Activated naive CD4-positive, alpha-beta T cell treated with Interleukin-2 at 50 U/mL for 16 hours (primary cell): Measurements from ENCODE around the gene FLT3.
A peak's percentile ranks its signal among the peaks of the same experiment; 100 is the strongest.
"Not testable (repeated sequence)": the region's sequence is repeated elsewhere in the genome, so short reads cannot be mapped to it uniquely, and the experiment has no call there.

Source experiments
- DNase-seq: peaks from one replicate; pipeline ENCODE4 v3.0.0-alpha.2; 2020

The FLT3 gene

DNA sequence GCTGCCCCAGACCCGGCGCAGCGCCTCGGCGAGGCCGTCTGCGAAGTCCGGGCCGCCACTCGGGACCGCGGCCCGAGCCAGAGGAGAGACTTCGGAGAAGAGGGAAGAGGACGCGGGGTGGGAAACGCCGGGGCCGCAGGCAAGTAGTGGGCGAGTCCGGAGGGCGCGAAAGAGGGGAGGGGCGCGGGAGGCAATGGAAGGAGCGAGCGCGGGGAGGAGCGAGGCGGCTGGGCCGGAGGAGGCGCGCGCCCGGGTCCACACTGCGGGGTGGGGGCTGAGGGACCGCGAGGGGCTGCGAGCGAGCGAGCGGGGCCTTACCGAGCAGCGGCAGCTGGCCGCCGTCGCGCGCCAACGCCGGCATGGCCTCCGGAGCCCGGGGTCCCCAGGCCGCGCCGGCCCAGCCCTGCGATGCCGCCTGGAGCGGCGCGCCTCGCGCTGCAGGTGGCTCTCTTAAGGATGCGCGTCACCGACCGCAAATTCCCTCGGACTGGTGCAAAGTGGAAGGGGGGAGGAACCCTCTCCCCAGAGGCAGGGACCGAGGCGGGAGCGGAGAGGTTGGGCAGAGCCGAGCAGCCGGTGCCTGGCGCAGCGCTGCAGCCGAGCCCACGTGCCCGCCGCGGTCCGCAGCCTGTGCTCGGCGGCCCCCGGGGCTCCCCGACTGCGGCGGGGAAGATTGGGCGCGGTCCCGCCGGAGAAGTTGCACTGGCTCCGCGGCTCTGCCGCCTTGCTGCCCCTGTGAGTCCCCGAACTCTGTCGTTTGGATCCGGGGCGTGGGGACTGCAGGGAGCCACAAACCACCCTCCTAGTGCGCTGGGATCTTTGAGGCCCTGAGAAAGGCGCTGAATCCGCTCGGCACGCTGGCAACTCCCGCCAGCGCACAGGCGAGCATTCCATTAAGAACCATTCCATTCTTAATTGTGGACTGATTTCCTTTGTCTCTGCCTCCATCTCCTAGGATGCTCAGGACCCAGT, at the start of gene FLT3:
Gene FLT3, minus strand, starts transcription at position 427 of the 972 bp plus-strand sequence. Its CDS starts 66 bp downstream, at position 361.
- DNase-seq: peak; percentile 9

DNA sequence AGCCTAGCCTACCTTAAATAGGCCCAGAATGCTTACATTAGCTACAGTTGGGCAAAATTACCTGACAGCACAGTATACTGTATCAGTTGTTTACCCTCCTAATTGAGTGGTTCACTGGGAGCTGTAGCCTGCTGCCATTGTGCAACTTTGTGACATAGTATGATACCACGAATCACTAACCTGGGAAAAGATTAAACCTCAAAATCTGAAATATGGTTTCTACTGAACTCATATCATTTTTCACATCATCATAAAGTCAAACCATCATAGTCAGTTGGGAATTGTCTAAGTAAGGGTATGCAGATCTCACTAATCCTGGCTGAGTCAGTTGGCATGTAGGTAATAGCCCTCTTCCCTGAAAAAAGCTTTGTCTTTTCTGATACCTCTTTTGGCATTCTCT, 47.1 kb upstream of the FLT3 start:
- DNase-seq: no peak

DNA sequence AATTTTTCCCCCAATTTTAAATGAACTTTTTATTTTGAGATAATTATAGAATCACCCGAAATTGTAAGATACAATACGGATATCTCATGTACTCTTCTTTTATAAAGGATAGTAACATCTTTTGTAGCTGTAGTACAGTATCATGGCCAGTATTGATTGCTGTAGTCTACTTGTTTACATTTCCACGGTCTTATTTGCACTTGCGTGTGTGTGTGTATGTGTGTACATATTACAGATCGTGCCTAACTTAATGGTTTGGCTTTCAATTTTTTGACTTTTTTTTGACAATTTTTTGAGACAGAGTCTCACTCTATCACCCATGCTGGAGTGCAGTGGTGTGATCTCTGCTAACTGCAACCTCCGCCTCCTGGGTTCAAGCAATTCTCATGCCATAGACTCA, 44.7 kb upstream of the FLT3 start:
- no peak for DNase-seq

DNA sequence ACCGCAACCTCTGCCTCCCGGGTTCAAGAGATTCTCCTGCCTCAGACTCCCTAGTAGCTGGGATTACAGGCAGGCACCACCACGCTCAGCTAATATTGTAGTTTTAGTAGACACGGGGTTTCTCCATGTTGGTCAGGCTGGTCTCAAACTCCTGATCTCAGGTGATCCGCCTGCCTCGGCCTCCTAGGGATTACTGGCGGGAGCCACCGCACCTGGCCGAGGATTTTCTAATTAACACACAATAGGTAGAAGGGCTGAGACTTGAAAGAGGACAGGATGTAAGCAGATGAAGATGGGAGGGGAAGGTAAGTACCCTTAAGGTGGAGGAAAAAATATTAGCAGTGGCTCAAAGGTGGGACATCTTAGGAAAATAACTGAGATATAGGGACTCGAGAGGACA, 41.2 kb upstream of the FLT3 start:
- DNase-seq: not testable (repeated sequence)

DNA sequence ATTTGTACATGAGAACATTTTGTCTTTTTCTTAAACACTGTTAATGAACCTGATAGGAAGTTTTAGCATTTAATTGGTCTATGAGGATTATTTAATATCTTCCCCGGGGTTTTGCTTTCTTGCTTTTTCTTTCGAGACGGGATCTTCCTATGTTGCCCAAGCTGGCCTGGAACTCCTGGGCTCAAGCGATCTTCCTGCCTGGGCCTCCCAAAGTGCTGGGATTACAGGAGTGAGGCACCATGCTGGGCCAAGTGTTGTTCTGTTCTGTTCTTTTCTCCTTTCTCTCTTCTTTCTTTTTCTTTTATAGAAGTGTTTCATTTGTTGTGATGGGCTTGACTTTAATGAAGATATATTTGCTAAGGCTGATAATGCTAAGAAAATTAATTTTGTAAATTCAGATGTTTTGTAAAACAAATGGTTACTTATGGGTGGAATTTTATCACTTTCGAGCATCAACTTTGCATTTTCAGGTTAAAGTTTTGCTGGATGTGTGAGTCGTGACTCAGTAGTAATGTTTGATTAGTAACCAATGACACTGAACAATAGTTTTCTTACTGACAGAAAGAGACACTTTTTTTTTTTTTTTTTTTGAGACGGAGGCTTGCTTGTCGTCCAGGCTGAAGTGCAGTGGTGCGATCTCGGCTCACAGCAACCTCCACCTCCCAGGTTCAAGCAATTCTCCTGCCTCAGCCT, 40.2 kb upstream of the FLT3 start:
- DNase-seq: no peak

DNA sequence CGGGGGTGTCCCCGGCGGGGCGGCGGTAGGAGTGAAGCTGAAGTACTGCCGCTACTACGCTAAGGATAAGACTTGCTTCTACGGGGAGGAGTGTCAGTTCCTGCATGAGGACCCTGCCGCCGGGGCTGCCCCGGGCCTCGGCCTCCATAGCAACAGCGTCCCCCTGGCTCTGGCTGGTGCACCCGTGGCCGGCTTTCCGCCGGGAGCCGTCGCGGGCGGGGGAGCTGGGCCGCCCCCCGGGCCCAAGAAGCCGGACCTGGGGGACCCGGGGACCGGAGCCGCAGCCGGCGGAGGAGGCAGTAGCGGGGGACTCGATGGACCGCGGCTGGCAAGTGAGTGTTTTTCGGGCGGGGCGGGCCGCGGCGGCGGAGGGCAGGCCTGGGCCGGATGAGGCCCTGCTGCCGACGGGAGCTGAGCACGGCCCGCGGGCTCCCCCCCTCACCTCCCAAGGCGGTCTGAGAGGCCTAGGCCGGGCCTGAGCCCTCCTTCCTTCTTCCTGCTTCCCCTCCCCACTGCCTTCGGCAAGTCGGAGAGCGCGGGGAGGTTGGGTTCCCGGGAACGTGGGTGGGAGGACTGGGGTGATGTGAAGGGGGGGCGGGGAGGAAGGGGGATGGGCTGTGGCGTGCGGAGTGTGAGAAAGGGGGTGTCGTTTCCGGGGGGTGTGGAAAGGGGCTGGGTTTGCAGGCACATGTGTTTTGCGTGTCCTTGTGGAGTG, 38.5 kb upstream of the FLT3 start:
- DNase-seq: peak; percentile 89

DNA sequence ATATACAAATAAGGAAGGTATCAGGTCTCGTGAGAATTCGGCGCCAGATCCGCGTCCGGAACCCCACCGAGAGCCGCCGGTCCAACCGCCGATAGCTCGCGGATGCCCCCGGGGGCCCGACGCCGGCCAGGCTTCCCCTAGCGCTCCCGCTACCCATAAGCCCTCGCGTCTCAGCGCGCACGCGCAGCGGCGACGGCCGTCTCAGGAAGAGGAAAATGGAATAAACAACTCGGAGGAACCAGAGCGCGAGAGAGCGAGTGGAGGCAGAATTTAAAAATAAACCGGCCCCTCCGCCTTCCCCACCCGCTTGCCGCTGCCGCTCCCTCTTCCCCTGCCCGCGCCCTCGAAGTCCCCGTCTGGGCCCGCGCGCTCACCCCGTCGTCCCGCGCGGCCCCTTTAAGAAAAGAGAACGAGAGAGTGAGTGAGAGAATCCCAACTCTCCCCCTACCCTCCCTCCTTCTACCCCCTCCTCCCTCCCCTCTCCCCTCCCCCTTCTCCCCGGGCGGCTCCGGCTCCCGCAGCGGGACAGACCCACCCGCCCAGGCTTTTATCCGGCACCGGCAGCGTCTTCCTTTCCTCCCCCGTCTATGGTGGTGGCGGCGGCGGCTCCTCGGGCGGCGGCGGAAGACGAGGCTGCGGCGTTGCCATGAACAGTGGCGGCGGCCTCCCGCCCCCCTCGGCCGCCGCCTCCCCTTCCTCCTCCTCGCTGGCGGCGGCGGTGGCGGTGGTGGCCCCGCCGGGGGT, 37.8 kb upstream of the FLT3 start, which contains the start of gene PAN3:
Gene PAN3, plus strand, starts transcription at position 534 of the 744 bp plus-strand sequence. Its CDS starts 113 bp downstream, at position 647.
- peak; percentile 92 for DNase-seq

DNA sequence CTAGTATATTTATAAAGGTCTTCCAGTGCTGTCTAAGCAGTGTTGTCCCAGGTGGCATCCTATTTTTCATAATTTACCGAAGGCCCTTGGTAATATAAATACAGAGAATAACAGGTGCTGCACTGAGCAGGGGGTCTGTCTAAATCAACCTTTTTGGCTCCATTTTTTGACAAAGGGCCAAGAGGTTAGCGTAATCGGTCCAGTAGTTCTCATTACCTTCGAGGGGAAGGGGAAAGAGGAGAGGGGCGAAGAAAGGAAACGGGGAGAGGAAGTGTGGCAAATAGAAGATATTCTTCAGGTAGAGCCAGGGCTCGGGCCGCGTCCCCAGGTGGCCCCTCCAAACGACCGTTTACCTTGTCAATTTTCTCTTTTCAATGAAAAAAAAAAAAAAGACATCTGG, 37.2 kb upstream of the FLT3 start:
- no peak for DNase-seq

DNA sequence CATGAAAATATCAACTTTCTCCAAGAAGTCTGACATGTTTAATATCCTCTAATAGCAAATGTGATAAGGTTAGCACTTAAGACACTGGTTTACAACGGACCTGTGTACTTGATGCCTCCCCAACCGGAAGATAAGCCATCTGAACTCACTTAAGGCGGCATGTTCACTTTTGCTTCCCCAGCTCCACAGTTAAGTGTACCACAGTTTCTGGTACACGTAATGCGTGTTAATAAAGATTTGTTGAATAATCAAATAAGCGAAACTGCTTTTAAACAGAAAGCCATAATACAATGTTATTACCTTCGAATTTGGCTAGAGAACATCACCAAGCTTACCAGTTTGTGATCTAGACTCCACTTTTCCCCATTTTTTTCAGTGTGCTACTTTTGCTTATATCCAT, 36.5 kb upstream of the FLT3 start:
- no peak for DNase-seq

DNA sequence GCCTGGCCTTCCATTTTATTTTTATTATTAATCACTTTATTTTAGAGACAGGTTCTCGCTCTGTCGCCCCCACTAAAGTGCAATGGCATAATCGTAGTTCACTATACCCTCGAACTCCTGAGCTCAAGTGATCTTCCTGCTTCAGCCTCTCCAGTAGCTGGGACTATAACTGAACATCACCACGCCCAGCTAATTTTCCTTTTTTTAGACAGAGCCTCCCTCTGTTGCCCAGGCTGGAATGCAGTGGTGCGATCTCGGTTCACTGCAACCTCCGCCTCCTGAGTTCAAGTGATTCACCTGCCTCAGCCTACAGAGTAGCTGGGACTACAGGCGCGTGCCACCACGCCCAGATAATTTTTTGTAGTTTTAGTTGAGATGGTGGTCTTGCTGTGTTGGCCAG, 31.3 kb upstream of the FLT3 start:
- DNase-seq: no peak

DNA sequence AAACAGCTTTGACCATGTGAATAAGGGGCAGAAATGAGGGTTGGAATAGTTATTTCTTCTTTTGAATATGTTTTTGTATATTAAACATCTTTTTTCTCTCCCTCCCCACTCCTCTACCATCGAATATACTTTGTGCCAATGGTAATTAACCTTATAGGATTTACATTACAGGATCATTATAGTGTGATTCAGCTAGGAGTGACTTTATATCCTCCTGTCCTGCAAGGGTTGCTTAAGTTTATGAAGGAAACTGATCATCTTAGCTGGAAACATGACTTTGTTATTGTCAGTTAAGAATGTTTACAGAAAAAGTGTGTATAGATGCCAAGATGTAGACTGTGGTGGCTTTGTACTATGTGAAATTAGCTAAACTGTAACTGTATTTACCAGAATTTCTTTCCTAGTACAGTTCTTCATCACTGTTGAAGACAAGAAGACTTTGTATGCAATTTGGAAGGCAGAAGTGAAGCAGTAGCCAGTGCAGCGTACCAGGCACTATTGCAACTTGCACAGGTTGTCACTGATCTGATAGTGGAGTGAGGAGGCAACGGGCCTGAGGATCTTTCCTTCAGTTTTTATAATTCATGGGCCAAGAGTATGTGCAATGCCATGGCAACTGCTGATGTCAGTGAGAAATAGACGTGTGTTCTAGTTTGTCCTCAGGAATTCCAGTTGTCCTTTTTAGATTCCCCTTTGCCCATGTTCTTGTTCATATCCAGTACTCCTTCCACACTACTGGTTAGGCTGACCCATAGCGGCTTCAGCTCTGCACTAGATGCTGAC, 29.7 kb upstream of the FLT3 start:
- no peak for DNase-seq

DNA sequence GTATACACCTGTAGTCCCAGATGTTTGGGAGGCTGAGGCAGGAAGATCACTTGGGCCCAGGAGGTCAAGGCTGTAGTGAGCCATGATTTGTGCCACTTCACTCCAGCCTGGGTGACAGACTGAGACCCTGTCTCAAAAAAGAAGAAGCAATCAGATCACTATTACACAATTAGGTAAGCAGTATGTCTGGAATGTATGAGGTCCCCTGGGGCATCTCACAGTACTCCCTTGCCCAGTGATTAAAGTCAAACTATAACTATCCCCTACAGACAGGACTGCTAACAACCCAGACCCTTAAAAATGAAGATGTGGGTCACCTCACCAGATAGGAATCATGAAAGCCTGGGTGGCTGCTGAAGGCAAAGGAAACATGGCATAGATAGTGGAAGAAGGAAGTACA, 28.6 kb upstream of the FLT3 start:
- no peak for DNase-seq

DNA sequence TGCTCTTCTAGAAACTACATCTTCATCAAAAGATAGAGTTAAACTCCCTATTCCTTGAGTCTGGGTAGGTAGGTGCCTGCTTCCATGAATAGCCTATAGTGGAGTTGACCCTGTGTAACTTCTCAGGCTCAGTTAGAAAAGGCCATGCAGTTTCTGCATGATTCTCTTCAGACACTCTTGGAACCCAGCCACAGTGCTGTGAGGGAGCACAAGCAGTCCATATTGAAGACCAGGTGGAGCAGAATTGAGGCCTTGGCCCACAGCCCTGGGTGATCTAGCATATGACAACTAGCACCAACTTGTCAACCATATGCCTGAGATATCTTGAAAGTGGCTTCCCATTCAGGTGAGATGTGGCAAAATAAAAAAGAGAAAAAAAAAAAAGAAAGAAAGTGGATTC, 27.7 kb upstream of the FLT3 start:
- no peak for DNase-seq

DNA sequence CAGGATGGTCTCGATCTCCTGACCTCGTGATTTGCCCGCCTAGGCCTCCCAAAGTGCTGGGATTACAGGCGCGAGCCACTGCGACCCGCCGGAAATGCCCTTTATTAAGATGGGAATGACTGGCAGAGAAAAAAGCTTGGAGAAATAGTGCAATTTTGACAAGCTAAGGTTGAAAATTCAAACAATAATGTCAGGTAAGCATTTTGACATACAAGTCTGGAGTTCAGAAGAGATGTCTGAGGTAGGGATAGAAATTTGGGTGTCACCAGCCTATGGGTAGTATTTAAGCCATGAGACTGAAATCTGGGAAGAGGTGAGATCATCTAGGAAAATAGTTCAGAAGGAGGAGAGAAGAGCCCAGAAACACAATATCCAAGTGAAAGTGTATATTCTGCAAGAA, 20.8 kb upstream of the FLT3 start:
- no peak for DNase-seq

DNA sequence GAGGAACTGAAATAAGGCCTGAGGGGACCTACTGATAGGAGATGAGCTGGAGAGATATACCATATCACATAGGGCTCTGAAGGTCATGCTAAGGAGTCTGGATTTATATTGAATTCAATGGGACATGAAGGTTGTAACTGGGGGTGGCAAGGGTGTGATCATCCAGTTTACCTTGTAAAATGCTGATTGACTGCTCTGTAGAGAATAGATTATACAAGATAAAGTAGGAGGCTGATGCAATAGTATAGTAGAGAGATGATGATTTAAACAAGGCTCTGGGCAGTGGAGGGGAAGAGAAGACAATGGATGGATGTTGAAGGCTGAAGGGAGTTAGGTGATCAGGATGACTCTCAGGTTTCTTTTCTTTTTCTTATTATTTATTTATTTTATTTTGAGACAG, 19.9 kb upstream of the FLT3 start:
- DNase-seq: no peak

DNA sequence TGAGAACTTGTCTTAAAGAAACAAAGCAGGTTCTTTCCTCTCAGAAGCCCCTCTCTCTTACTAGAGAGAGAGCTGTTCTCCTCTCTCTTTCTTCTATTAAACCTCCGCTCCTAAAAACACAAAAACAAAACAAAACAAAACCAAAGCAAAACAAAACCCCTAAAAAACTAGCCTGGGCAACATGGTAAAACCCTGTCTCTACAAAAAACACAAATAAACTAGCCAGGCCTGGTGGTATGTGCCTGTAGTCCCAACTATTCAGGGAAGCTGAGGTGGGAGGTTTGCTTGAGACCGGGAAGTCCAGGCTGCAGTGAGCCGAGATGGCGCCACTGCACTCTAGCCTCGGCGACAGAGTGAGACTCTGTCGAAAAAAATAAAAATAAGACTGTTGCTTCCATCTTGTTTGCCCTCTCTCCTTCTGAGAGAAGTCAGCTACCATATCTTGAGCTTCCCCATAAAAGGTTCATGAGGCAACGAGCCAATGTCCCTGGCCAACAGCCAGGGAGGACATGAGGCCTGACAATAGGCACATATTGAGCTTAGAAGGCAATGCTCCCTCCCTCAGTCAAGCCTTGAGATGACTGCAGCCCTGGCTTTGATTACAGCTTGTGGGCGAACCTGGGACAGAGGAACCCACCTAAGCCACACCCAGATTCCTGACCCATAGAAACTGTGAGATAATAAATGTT, 17.5 kb upstream of the FLT3 start:
- DNase-seq: no peak

DNA sequence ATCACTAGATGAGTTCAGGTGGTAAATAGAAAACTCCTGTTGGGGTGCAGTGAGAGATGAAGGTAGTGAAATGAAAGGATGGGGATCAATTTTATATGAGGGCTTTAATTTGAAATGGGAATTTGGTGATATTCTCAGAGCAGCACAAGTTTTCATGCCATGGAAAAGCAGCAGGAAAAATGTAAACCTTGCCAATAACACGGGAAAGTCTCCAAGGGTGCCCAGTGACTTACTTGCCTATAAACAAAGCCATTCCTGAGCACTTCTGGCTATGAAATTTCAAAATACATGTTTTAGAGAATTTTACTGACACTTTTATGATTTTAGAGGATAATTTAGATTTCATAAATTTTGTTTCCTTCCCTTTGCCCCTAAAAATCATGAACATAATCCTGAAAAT, 16.4 kb upstream of the FLT3 start:
- DNase-seq: no peak

DNA sequence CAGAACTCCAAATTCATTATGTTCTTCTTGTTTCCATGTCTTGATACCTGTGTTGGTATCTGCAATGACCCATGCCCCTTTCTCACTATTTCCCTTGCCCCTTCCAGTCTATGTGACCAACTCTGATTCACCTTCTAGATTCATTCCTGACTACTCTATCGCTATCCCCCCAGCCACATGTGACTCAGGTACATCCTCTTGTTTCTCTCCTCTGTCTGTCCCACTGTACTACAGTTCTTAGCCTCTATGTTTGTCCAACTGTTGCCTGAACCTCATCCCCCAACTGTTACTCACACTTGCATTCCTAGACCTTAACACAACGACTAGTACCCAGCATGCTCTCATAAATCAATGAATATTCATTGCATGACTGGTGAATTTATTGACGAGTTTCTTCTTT, 10.0 kb upstream of the FLT3 start:
- no peak for DNase-seq

DNA sequence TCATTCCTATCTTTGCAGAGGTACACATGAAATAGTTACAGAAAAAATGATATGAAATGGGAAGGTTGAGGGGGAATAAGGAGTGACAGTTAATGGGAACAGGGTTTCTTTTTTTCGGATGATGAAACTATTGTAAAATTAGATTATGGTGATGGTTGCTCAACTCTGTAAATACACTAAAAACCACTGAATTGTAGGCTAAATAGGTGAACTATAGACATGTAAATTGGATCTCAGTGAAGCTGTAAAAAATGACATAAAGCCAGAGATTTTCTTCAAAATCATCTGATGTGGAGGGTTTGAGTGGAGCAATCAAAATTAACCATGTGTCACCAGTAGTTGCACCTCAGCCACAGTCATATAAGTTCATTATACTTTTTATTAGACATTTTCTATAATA, 6.6 kb upstream of the FLT3 start:
- no peak for DNase-seq

DNA sequence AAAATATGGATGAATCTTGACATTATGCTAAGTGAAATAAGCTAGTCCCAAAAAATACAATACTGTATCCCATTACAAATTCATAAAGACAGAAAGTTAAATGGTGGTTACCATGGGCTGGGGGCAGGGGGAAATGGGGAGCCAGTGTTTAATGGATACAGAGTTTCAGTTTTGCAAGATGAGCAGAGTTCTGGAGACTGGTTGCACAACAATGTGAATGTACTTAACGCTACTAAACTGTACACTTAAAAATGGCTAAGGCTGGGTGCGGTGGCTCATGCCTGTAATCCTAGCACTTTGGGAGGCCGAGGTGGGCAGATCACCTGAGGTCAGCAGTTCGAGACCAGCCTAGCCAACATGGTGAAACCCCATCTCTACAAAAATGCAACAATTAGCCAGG, 1.5 kb upstream of the FLT3 start:
- not testable (repeated sequence) for DNase-seq
